SW480 (cell line): ENCODE results near the gene CABP1.
"Not testable (repeated sequence)": the region's sequence is repeated elsewhere in the genome, so short reads cannot be mapped to it uniquely, and the experiment has no call there.

ENCODE experiments used
- DNase-seq: peaks from one replicate; pipeline ENCODE4 v3.0.0-alpha.2; 2016; ENCODE audit warnings: low spot score

CABP1 gene

DNA sequence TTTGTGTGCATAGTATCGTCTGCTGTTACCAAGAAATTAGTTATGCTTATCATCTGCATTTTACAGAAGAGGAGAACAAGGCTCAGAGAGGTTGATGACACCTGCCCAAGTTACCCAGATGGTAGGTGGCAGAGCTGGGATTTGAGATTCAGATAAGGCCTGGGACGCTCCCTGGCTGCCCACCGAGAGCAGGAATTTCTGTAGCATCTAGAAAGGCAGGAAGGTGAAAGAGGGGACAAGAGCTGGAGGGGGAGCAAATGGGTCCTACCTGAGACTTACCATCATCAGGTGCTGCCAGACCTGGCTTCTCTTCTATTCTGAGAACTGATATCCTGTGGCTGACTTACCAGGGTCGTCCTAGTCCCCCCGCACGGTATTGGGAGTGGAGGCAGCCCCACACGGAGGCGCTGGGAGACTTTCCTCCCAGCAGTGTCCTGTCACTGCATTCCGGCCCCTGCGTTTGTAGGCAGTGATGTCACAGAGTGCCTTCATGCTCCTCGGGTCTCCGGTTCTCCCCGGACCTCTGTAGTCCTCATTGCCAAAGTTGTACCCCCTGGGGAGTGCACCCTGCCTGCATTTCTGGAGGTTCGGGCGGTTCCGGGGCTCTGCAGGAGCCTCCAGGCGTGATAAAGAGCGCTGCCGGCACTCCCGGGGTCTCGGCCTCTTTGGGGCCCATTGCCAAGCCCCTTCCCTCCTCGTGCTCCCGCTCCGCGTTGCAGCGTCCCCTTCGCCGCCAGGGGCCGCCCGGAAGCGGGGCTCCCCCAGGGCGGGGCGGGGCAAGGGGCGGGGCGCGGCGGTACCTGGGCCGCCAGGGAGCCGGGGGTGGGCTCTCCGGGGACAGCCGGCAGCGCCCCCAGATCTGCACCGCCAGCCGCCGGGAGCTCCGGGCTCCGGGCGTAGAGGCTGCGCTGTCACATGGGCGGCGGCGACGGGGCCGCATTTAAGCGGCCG is at the start of gene CABP1:
CABP1 (plus strand) TSS at position 856 of the 951 bp plus-strand sequence; CDS start at position 916, 60 bp downstream.
- peak; percentile 35 for DNase-seq

GRCh38 chr12:120590741-120591407 is 49.6 kb upstream of the CABP1 start:
- DNase-seq, result no peak

- DNase-seq, result no peak
These were observed 48.0 kb upstream of the CABP1 start for GRCh38 chr12:120592121-120593049.

DNA sequence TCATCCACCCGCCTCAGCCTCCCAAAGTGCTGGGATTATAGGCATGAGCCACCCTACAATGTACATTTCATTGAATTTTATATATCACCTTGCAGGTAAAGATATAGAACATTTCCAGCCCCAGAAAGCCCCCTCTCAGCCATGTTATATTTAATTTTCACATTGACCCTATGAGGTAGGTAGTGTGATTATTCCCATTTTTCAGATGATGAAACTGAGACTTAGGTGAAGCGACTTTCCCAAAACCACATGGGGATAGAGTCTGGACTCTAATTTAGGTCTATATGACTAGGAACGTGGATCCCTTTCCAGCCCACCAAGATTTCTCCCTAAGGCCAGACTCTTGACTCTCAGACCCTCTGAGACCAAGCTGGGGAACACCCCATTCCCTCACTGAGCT is 43.5 kb upstream of the CABP1 start:
- no peak for DNase-seq

- DNase-seq, result no peak
These were observed 42.6 kb upstream of the CABP1 start for GRCh38 chr12:120597861-120598260.

DNA sequence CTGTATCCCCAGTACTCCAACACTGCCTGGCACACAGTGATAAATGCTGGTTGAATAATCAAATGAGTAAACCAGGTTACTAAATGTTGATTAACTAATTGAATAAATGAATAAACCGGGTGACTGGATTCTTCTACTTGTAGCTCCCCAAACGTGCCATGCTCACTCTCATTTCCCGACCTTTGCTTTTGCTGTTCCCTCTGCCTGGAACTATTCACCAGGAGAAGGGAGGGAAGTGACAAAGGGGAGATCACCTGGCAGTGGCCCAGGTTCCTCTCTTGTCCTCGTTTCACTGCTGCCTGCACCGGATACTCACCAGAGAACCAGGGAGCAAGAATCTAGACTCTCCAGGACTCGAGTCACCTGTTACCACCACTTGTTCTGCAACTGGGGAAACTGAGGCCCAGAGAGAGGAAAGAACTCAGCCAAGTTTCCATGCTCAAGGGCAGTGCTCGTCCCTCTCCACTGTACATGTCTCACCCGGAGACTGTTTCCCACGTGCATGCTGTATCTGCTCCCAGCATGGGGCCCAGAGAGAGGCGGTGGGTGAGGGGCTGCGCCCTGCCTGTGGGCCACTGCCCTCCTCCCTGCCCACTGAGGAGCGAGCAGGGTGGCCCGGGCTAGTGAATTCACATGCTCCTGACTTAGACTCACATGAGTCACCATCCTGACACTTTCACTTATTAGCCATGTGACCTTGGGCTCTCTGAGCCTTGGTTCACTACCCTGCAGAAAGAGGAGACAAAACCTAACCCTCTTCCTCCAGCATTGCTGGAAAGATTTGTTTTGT is 41.6 kb upstream of the CABP1 start:
- peak; percentile 33 for DNase-seq

GRCh38 chr12:120599672-120600552 is 40.5 kb upstream of the CABP1 start:
- no peak for DNase-seq

DNA sequence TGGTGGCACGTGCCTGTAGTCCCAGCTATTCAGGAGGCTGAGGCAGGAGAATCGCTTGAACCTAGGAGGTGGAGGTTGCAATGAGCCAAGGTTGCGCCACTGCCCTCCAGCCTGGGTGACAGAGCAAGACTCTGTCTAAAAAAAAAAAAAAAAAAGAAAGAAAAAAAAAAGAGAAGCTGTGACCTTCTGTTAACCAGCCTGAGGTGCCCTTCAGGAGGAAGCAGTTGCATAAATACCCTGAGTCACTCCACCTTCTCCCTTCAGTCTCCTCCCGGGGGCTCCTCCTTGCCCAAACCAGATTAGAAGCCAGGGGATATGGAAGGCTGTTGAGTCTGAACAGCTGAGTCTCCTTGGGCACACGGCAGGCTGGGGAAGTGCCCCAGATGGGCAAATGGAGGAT is 38.0 kb upstream of the CABP1 start:
- DNase-seq, result not testable (repeated sequence)

DNA sequence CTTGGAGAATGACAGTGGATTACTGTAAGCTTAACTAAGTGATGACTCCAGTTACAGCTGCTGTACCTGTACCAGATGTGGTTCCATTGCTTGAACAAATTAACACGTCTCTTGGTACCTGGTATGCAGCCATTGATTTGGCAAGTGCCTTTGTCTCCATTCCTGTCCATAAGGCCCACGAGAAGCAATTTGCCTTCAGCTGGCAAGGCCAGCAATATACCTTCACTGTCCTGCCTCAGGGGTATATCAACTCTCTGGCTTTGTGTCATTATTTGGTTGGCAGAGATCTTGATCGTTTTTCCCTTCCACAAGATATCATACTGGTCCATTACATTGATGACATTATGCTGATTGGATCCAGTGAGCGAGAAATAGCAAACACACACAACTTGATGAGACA is 29.9 kb upstream of the CABP1 start:
- no peak for DNase-seq

DNA sequence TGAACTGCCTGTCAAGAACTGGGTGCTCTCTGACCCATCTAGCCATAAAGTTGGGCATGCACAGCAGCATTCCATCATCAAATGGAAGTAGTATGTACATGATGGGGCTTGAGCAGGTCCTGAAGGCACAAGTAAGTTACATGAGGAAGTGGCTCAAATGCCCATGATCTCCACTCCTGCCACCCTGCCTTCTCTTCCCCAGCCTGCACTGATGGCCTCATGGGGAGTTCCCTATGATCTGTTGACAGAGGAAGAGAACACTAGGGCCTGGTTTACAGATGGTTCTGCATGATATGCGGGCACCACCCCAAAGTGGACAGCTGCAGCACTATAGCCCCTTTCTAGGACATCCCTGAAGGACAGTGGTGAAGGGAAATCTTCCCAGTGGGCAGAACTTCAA is 28.9 kb upstream of the CABP1 start:
- DNase-seq, result not testable (repeated sequence)

DNA sequence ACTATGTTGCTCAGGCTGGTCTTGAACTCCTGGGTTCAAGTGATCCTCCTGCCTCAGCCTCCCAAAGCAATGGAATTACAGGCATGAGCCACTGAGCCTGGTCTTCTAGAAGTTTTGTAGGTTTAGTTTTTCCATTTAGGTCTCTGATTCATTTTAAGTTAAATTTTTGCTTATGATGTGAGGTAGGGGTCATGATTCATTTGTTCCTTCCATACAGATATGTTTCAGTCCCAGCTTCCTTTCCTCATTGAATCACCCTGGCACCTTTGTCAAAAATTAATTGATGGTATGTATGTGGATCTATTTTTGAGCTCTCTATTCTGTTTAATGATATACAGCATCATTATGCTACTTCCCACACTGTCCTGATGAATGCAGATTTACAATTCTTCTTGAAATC is 25.6 kb upstream of the CABP1 start:
- no peak for DNase-seq

- DNase-seq, result not testable (repeated sequence)
These were observed 23.2 kb upstream of the CABP1 start for GRCh38 chr12:120617193-120617592.

DNA sequence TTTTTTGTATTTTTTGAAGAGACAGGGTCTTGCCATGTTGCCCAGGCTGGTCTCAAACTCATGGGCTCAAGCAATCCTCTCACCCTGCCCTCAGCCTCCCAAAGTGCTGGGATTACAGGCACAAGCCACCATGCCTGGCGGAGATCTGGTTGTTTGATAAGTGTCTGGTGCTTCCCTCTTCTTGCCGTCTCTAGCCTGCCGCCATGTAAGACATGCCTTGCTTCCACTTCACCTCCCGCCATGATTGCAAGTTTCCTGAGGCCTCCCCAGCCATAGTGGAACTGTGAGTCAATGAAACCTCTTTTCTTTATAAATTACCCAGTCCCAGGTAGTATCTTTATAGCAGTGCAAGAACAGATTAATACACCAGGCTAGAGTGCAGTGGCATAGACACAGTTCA is 22.7 kb upstream of the CABP1 start:
- not testable (repeated sequence) for DNase-seq

GRCh38 chr12:120618954-120619615 is 21.3 kb upstream of the CABP1 start:
- DNase-seq, result no peak

GRCh38 chr12:120620624-120621023 is 19.8 kb upstream of the CABP1 start:
- DNase-seq, result no peak

GRCh38 chr12:120625557-120626419 is 14.6 kb upstream of the CABP1 start:
- DNase-seq, result peak; percentile 5

- peak; percentile 16 for DNase-seq
These were observed 11.5 kb upstream of the CABP1 start for GRCh38 chr12:120628919-120629318.

- no peak for DNase-seq
These were observed 10.1 kb upstream of the CABP1 start for GRCh38 chr12:120630104-120630892.
